LNCAP (cell line): ENCODE measurements around the gene SH2D6.

Source experiments
- TF ChIP-seq, protein P1 (sequence below): fragments of 450-650 bp; IDR thresholded peaks from 2 replicates; pipeline ENCODE4 v1.5.1; 2017; ENCODE audit warnings: mild to moderate bottlenecking

Gene SH2D6

GRCh38 chr2:85394261-85394681 is 24.2 kb upstream of the SH2D6 start:
- TF ChIP-seq, protein P1, sequence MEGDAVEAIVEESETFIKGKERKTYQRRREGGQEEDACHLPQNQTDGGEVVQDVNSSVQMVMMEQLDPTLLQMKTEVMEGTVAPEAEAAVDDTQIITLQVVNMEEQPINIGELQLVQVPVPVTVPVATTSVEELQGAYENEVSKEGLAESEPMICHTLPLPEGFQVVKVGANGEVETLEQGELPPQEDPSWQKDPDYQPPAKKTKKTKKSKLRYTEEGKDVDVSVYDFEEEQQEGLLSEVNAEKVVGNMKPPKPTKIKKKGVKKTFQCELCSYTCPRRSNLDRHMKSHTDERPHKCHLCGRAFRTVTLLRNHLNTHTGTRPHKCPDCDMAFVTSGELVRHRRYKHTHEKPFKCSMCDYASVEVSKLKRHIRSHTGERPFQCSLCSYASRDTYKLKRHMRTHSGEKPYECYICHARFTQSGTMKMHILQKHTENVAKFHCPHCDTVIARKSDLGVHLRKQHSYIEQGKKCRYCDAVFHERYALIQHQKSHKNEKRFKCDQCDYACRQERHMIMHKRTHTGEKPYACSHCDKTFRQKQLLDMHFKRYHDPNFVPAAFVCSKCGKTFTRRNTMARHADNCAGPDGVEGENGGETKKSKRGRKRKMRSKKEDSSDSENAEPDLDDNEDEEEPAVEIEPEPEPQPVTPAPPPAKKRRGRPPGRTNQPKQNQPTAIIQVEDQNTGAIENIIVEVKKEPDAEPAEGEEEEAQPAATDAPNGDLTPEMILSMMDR: no peak

GRCh38 chr2:85394976-85395375 is 23.5 kb upstream of the SH2D6 start:
- TF ChIP-seq, protein P1: no peak

GRCh38 chr2:85395912-85396475 is 22.5 kb upstream of the SH2D6 start:
- TF ChIP-seq, protein P1: no peak

DNA sequence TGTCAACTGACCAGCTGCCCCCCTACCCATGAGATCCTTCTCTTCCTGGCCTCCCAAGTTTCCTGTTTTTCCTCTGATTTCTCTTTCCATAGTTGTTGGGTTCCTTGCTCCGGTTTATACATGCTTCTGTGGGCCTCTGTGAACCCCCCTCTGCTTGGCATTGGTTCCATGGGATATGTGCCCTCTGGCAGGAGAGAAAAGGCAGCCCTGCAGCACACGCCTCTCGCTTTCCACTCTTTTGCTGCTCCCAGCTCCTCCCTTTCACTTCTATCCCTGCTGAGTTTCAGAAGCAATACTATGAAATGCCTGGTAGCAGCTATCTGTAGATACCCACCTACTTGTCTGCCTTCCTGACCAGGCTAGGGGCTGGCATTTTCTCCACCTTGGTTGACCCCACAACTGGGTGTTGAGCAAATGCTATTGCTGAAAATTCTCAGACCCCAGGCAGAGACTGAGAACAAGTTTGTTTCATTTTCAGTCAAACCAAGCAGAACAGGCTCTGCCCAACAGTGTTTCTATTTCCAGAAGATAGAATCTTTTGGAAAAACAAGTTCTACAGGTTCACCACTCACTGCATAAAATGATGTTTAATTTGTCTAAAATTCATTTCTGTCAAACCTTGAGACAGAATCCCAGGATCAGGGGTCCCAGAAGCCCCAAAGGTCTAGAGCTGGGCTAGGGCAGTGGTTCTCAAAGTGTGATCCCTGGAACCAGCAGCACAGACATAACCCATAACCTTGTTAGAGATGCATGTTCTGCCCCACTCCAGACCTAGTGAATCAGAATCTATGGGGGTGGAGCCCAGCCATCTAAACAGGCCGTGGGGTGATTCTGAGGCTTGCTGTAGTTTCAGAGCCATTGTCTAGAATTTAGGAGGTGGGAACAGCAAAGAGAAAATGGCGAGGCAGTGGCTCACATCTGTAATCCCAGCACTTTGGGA is 21.7 kb upstream of the SH2D6 start:
- TF ChIP-seq, protein P1: no peak

DNA sequence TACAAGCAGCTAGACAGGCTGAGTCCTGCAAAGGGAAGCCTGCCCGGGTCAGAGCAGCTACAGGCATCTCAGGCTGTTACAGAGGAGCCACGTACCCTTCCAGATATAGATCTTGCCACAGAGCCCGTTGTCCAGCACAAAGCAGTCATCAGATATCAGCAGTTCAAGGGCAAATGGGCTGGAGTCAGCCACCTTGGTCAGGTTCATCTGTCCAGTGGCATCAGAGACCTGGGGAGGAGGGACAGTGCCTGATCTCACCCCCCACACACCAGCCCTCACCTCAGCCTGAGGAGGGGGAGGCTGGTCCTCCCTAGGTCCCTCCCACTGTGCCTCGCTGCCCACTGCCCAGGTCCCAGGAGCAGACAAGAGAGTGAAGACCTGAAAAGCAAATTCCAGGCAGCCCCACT is 20.6 kb upstream of the SH2D6 start:
- TF ChIP-seq, protein P1: no peak

- TF ChIP-seq, protein P1: no peak
Measured at GRCh38 chr2:85398426-85399182, 19.9 kb upstream of the SH2D6 start.

DNA sequence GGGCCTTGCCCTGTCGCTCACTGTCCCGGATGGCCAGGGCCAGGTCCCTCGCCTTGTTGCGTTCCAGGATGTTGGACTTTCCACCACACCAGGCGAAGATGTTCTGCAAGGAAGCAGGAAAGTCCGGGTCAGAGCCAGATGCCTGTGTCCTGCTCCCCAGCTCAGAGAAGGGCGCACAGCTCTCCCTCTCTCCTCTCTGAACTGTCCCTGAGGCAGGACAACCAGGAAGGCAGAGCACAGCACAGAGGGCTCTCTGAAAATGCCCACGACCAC is 19.4 kb upstream of the SH2D6 start:
- TF ChIP-seq, protein P1: no peak
